Activated T-helper 2 cell treated with anti-CD3 and anti-CD28 coated beads, Interferon-gamma antibody, Interleukin-2, Interleukin-4, amounts not matched to agents 10 μg/mL and 5 μg/mL and 100 μg/mL, durations not matched to agents 14 hours and 24 hours and 36 hours (primary cell): ENCODE results near the gene WDHD1. TPM values are rescaled to one million over a fixed set of nuclear protein-coding genes. Genes with fewer than 3 reads are reported as not detected.
A peak's percentile ranks its signal among the peaks of the same experiment; 100 is the strongest.

Source experiments
- DNase-seq: peaks from one replicate; pipeline ENCODE4 v3.0.0; 2021; ENCODE audit warnings: low spot score
- H3K27ac Mint-ChIP-seq: one replicate; pipeline ENCODE4 v1.8.0; 2021; ENCODE audit warnings: mixed read lengths
- H3K27me3 Mint-ChIP-seq: one replicate; pipeline ENCODE4 v1.8.0; 2021; ENCODE audit warnings: low read depth, mixed read lengths
- H3K36me3 Mint-ChIP-seq: one replicate; pipeline ENCODE4 v1.8.0; 2021; ENCODE audit warnings: low read depth, mixed read lengths
- H3K4me1 Mint-ChIP-seq: one replicate; pipeline ENCODE4 v1.8.0; 2021; ENCODE audit warnings: low read depth, mixed read lengths
- H3K4me3 Mint-ChIP-seq: one replicate; pipeline ENCODE4 v1.8.0; 2021; ENCODE audit warnings: low read depth, mild to moderate bottlenecking, moderate library complexity, mixed read lengths
- H3K9me3 Mint-ChIP-seq: one replicate; pipeline ENCODE4 v1.8.0; 2021; ENCODE audit warnings: mixed read lengths
- intact Hi-C: fragments of 100-400 bp; cut with micrococcal nuclease; formaldehyde crosslinking; loops from one replicate; pipeline ENCODE4 v1.15.1; 2023
- total RNA-seq: library from RNA; stranded (reverse); gene quantifications from 2 replicates; pipeline ENCODE4 v1.2.3, GENCODE V29; 2022

WDHD1 gene
- total RNA-seq, 1 donor from 2014 or later: 51.3 TPM

GRCh38 chr14:54893151-54893760, 133.6 kb downstream of the WDHD1 start:
- Mint-ChIP-seq H3K9me3 (no peaks in the 10 kb centered on the region), H3K27me3 (no peaks in the 10 kb centered on the region), H3K36me3 (peaks cover 30% of the 10 kb centered on the region), H3K4me3 (no peak overlapping the region), H3K4me1 (peaks cover 46% of the 10 kb centered on the region), H3K27ac (no peak overlapping the region)
- intact Hi-C loops: loop anchor here (1.0 to 5.0 kb wide), 2 partner anchors 9 to 331 kb away; partner anchors contain the start of gene GCH1
- no peak for DNase-seq

GRCh38 chr14:54891471-54892245, 135.2 kb downstream of the WDHD1 start:
- H3K27me3 Mint-ChIP-seq: no peaks in the 10 kb centered on the region
- no peak overlapping the region for H3K4me3 Mint-ChIP-seq
- no peak overlapping the region for H3K27ac Mint-ChIP-seq
- H3K4me1 Mint-ChIP-seq: peaks cover 46% of the 10 kb centered on the region
- no peak for DNase-seq
- H3K9me3 Mint-ChIP-seq: no peaks in the 10 kb centered on the region
- intact Hi-C loops: loop anchor here (5.0 kb wide), 1 partner anchor 329 kb away; no protein-coding TSS in a partner anchor
- H3K36me3 Mint-ChIP-seq: peaks cover 23% of the 10 kb centered on the region

GRCh38 chr14:54890788-54891187, 136.1 kb downstream of the WDHD1 start:
- Mint-ChIP-seq H3K4me3 (no peak overlapping the region), H3K4me1 (peaks cover 46% of the 10 kb centered on the region)
- intact Hi-C loops: loop anchor here (5.0 kb wide), 1 partner anchor 328 kb away; no protein-coding TSS in a partner anchor

GRCh38 chr14:54889919-54890318, 137.0 kb downstream of the WDHD1 start:
- DNase-seq: no peak
- H3K4me3 Mint-ChIP-seq: no peak overlapping the region
- peak overlapping the region; percentile 57 for H3K27ac Mint-ChIP-seq
- intact Hi-C loops: loop anchor here (5.0 kb wide), 1 partner anchor 328 kb away; no protein-coding TSS in a partner anchor
- peaks cover 42% of the 10 kb centered on the region for H3K4me1 Mint-ChIP-seq
- no peaks in the 10 kb centered on the region for H3K27me3 Mint-ChIP-seq
- peaks cover 17% of the 10 kb centered on the region for H3K36me3 Mint-ChIP-seq
- no peaks in the 10 kb centered on the region for H3K9me3 Mint-ChIP-seq

More at GRCh38 chr14:54890788-54891187, 136.1 kb downstream of the WDHD1 start:
- H3K27ac Mint-ChIP-seq: no peak overlapping the region
- H3K36me3 Mint-ChIP-seq: peaks cover 23% of the 10 kb centered on the region
- H3K9me3 Mint-ChIP-seq: no peaks in the 10 kb centered on the region
- no peaks in the 10 kb centered on the region for H3K27me3 Mint-ChIP-seq
- DNase-seq: no peak

Other genes with a start within 250 kb of the WDHD1 start
- gene GCH1, start 124.3 kb downstream of the WDHD1 start, total RNA-seq: 51.4 and 52.5 TPM in 2 replicates
- 35.1 and 37.4 TPM in 2 replicates for gene SOCS4, start 137 bp upstream of the WDHD1 start, total RNA-seq
- 145 and 148 TPM in 2 replicates for gene MAPK1IP1L, start 24.5 kb upstream of the WDHD1 start, total RNA-seq
- 14.8 and 18.7 TPM in 2 replicates for gene LGALS3, start 102.2 kb upstream of the WDHD1 start, total RNA-seq
- 41.9 and 46.0 TPM in 2 replicates for gene DLGAP5, start 164.5 kb upstream of the WDHD1 start, total RNA-seq
- gene FBXO34, start 244.3 kb upstream of the WDHD1 start, total RNA-seq: 19.7 and 23.0 TPM in 2 replicates